ENCODE results near the gene NSF.

The NSF gene

DNA sequence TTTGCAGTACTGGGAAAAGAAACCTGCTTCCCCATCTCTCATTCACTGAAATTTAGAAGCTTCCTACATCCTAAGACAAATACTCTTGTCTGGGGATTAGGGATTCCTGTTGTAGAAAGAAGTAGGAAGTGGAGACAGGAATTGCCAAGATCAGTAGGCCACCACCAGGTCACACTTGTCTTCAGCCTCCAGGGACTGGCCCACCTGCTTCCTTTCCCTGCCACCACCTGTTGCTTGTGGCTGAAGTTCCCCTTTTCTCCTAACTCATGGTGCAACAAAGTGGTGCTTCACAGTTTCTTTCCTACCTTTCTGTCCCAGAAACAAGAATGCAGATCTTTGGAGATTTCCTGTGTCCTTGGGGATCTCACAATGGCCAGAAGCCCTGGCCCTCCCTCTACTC lies 145.6 kb downstream of the NSF start:
- DNase-seq (ENCODE audit: insufficient read length, low spot score) (no peak), FAIRE-seq (no peak)
- TF ChIP-seq, protein P1, sequence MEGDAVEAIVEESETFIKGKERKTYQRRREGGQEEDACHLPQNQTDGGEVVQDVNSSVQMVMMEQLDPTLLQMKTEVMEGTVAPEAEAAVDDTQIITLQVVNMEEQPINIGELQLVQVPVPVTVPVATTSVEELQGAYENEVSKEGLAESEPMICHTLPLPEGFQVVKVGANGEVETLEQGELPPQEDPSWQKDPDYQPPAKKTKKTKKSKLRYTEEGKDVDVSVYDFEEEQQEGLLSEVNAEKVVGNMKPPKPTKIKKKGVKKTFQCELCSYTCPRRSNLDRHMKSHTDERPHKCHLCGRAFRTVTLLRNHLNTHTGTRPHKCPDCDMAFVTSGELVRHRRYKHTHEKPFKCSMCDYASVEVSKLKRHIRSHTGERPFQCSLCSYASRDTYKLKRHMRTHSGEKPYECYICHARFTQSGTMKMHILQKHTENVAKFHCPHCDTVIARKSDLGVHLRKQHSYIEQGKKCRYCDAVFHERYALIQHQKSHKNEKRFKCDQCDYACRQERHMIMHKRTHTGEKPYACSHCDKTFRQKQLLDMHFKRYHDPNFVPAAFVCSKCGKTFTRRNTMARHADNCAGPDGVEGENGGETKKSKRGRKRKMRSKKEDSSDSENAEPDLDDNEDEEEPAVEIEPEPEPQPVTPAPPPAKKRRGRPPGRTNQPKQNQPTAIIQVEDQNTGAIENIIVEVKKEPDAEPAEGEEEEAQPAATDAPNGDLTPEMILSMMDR (IDR thresholded peaks at IDR 0.05; ENCODE audit: insufficient read depth, missing control alignments) = no peak

DNA sequence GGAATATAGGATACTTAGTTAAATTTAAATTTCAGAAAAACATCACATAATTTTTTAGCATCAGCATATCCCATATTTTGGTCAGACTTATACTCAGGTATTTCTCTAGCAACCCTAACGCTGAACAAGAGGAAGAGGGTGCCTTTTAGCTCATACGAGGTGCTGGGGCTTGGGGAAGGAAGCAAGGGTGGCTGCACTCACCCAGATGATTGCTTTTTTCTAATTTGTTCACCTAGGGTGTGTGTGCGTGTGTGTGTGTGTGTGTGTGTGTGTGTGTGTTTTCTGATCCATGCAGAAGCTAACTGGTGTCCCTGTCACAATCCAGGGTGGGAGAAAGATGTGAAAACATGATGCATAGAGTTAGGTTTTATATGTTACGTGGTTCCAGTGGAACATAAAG lies 146.9 kb downstream of the NSF start:
- FAIRE-seq = no peak
- TF ChIP-seq, protein P1 (IDR thresholded peaks at IDR 0.05; ENCODE audit: insufficient read depth, missing control alignments) = no peak
- no peak for DNase-seq (ENCODE audit: insufficient read length, low spot score)

DNA sequence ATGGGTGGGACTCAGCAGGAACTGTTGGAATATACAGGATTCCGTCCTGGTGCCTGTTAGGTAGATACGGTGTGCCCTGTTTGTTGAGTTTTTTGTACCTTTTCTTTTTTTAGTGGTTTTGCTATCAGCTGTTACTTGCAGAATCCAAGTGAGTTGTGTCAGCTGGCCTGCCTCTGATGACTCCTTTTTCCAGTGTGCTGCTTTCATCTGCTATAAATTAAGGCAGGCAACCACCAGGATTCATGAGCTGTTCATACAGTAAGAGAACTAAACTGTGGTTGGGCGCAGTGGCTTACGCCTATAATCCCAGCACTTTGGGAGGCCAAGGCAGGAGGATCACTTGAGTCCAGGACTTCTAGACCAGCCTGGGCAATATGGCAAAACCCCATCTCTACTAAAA lies 148.1 kb downstream of the NSF start:
- DNase-seq (ENCODE audit: insufficient read length, low spot score) = no peak
- no peak for FAIRE-seq
- TF ChIP-seq, protein P1 (IDR thresholded peaks at IDR 0.05; ENCODE audit: insufficient read depth, missing control alignments) = no peak

DNA sequence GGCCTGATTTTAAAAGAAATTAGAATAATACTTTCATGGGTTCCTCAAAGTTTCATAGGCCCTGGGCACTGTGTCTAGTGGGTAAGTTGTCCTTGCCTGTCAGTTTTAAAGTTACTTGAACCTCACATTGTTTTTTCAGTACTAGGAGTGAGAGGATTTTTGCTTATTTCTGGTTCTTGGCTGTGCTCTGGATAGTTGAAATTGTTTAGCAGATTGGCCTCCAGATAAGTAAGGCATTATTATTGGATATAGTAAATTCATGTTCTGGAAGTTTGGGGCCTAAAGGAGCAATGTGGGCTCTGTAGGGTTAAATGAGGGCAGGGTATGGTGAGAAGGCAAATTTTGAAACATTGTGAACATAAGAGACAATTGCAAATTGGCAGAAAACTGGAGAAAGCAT lies 149.5 kb downstream of the NSF start:
- FAIRE-seq (no peak), DNase-seq (ENCODE audit: insufficient read length, low spot score) (no peak)
- TF ChIP-seq, protein P1 (IDR thresholded peaks at IDR 0.05; ENCODE audit: insufficient read depth, missing control alignments) = no peak

DNA sequence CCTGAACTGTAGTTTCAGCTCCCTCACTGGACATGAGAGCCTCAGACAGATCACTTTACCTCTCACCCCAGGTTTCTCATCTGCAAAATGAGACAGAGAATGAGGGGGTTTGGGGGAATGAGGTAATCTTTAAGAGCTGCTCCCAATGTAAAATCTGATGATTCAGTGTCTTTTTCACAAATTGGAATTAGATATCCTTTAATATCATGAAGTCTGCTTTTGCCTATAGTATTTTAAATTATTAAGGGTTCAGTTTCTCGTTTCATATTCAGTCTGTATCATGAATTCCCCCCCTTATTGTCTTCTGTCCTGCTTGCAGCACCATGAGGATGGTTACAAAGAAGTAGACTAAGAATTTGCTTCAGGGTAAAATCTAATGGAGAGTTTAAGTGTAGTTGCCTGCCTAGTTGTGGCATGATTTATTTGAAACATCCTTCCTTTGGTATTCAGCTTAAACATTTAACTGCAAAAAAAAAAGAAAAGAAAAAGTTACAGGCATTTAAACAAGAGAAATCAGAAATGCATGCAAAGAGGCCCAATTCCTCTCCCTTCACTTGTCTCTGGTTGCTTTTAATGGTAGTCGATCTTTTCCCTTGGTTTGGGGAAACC lies 150.8 kb downstream of the NSF start:
- no peak for FAIRE-seq
- DNase-seq (ENCODE audit: insufficient read length, low spot score) = no peak
- TF ChIP-seq, protein P1 (IDR thresholded peaks at IDR 0.05; ENCODE audit: insufficient read depth, missing control alignments) = no peak

DNA sequence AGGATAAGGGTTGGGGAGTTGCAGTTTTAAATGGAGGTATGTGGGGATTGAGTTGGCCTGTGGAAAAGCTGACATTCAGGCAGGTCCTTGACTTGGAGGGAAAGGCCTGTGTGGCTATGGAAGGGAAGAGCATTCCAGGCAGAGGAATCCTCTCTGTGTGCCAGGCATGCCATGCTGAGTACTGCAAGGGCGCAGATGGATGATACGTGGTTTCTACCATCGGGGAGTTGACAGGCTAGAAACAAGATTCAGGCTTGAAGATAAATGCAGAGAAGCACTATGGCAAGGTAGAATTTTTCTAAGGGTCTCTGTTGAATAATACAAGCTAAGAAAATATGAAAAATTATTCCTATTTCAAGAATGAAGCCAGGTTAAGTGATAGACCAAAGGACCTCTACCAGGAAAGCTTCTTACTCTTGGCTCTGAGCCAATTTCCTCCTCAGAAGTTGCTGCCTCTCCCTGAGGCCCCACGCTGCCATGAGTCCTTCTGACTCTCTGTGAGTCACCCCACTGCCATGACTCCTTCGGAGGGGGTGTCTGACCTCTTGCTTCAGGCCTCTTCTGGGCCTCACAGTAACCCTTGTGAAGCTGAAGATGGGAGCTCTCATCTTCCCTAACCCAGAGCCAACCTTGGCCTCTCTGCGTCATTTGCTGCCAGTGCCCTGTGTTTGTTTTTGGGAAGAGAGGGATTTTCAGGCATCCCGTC lies 152.2 kb downstream of the NSF start:
- DNase-seq (ENCODE audit: insufficient read length, low spot score) (no peak), FAIRE-seq (no peak)
- TF ChIP-seq, protein P1 (IDR thresholded peaks at IDR 0.05; ENCODE audit: insufficient read depth, missing control alignments) = no peak

DNA sequence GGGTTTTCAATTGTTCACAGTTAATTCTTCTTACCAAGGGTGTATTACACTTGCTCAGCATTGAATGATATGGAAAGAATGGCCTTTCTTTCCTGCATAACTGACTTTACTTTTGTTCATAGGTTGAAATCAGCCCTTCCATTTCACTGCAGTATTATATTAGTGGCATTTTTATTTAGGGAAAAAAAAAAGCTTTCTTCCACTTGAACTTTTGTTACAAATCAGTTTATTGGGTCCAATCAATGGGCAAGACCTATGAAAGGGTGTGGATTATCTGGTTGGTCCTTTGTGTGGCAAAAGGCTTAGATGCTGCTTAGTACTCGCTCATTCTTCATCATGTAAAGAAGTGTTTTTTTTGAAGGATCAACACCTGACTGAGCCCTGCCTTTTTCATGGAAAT lies 154.0 kb downstream of the NSF start:
- DNase-seq (ENCODE audit: insufficient read length, low spot score) = no peak
- no peak for FAIRE-seq
- TF ChIP-seq, protein P1 (IDR thresholded peaks at IDR 0.05; ENCODE audit: insufficient read depth, missing control alignments) = no peak

Measured in D721Med (cell line).